H9 (cell line): ENCODE data around the gene COQ8B. TPM values are rescaled to one million over a fixed set of nuclear protein-coding genes. Genes with fewer than 3 reads are reported as not detected.

Source experiments
- DNase-seq: peaks from one replicate; pipeline ENCODE4 v3.0.0-alpha.2; 2017
- H2AFZ ChIP-seq: one replicate; pipeline ENCODE4 v1.6.1; 2013; ENCODE audit warnings: mild to moderate bottlenecking, low read length, control low read depth, moderate library complexity
- H2AK5ac ChIP-seq: 2 replicates; pipeline ENCODE4 v1.6.1; 2013; ENCODE audit warnings: low read length, control low read depth, mixed read lengths; ENCODE audit not compliant: insufficient read length
- H2BK120ac ChIP-seq: one replicate; pipeline ENCODE4 v1.6.1; 2013; ENCODE audit warnings: low read depth, mild to moderate bottlenecking, low read length, control low read depth, inconsistent platforms; ENCODE audit not compliant: poor library complexity, severe bottlenecking
- H2BK12ac ChIP-seq: 2 replicates; pipeline ENCODE4 v1.6.1; 2013; ENCODE audit warnings: low read length, control low read depth, mixed read lengths, low read depth; ENCODE audit not compliant: insufficient read length
- H2BK15ac ChIP-seq: 2 replicates; pipeline ENCODE4 v1.6.1; 2013; ENCODE audit warnings: low read depth, low read length, control low read depth
- H2BK20ac ChIP-seq: one replicate; pipeline ENCODE4 v1.6.1; 2013; ENCODE audit warnings: low read depth, mild to moderate bottlenecking, low read length, control low read depth, inconsistent platforms; ENCODE audit not compliant: poor library complexity, severe bottlenecking
- H2BK5ac ChIP-seq: 2 replicates; pipeline ENCODE4 v1.6.1; 2013; ENCODE audit warnings: low read length, control low read depth, mixed read lengths; ENCODE audit not compliant: insufficient read length
- H3K14ac ChIP-seq: 2 replicates; pipeline ENCODE4 v1.6.1; 2013; ENCODE audit warnings: low read length, control low read depth; ENCODE audit not compliant: insufficient read depth
- H3K18ac ChIP-seq: 2 replicates; pipeline ENCODE4 v1.6.1; 2013; ENCODE audit warnings: low read depth, mild to moderate bottlenecking, mixed read lengths, low read length, control low read depth; ENCODE audit not compliant: insufficient read length
- H3K23ac ChIP-seq: 2 replicates; pipeline ENCODE4 v1.6.1; 2013; ENCODE audit warnings: low read length, control low read depth, mixed read lengths, low read depth; ENCODE audit not compliant: insufficient read length
- H3K23me2 ChIP-seq: 2 replicates; pipeline ENCODE4 v1.6.1; 2013; ENCODE audit warnings: low read depth, mild to moderate bottlenecking, mixed read lengths, low read length, control low read depth; ENCODE audit not compliant: insufficient read length, poor library complexity, severe bottlenecking
- H3K27ac ChIP-seq: 2 replicates; pipeline ENCODE4 v1.5.1; 2013; ENCODE audit warnings: low read length, control low read depth, mixed read lengths, low read depth; ENCODE audit not compliant: insufficient read length
- H3K27me3 ChIP-seq: 2 replicates; pipeline ENCODE4 v1.6.1; 2013; ENCODE audit warnings: low read length, control low read depth, inconsistent platforms; ENCODE audit not compliant: insufficient read depth
- H3K4ac ChIP-seq: 2 replicates; pipeline ENCODE4 v1.6.1; 2013; ENCODE audit warnings: low read depth, mild to moderate bottlenecking, control low read depth, inconsistent platforms, low read length, moderate library complexity
- H3K4me1 ChIP-seq: 2 replicates; pipeline ENCODE4 v1.6.1; 2013; ENCODE audit warnings: low read length, control low read depth, inconsistent platforms; ENCODE audit not compliant: insufficient read depth
- H3K4me2 ChIP-seq: 2 replicates; pipeline ENCODE4 v1.6.1; 2013; ENCODE audit warnings: low read length, control low read depth, mixed read lengths; ENCODE audit not compliant: insufficient read length, insufficient read depth
- H3K56ac ChIP-seq: 2 replicates; pipeline ENCODE4 v1.6.1; 2013; ENCODE audit warnings: low read depth, mild to moderate bottlenecking, mixed read lengths, low read length, control low read depth; ENCODE audit not compliant: insufficient read length
- H3K79me1 ChIP-seq: 2 replicates; pipeline ENCODE4 v1.6.1; 2013; ENCODE audit warnings: low read depth, mild to moderate bottlenecking, moderate library complexity, low read length, control low read depth, inconsistent platforms; ENCODE audit not compliant: insufficient read depth, poor library complexity, severe bottlenecking
- H3K79me2 ChIP-seq: 2 replicates; pipeline ENCODE4 v1.6.1; 2013; ENCODE audit warnings: low read length, control low read depth, inconsistent platforms; ENCODE audit not compliant: insufficient read depth
- H3K9ac ChIP-seq: 2 replicates; pipeline ENCODE4 v1.6.1; 2013; ENCODE audit warnings: low read length, control low read depth, mixed read lengths; ENCODE audit not compliant: insufficient read length; ENCODE audit errors: extremely low read depth
- H3K9me3 ChIP-seq: one replicate; pipeline ENCODE4 v1.6.1; 2013; ENCODE audit warnings: low read depth, low read length, inconsistent platforms; ENCODE audit not compliant: control insufficient read depth
- H3T11ph ChIP-seq: one replicate; pipeline ENCODE4 v1.6.1; 2013; ENCODE audit warnings: mild to moderate bottlenecking, low read length, control low read depth, inconsistent platforms
- H4K20me1 ChIP-seq: one replicate; pipeline ENCODE4 v1.6.1; 2013; ENCODE audit not compliant: control insufficient read depth, insufficient read length, insufficient read depth
- H4K5ac ChIP-seq: 2 replicates; pipeline ENCODE4 v1.6.1; 2013; ENCODE audit warnings: low read depth, mild to moderate bottlenecking, mixed read lengths, low read length, control low read depth; ENCODE audit not compliant: insufficient read length
- H4K8ac ChIP-seq: replicated peaks from 2 replicates; pipeline ENCODE4 v1.6.1; 2013; ENCODE audit warnings: low read length, control low read depth, mixed read lengths, low read depth; ENCODE audit not compliant: insufficient read length
- H4K91ac ChIP-seq: 2 replicates; pipeline ENCODE4 v1.6.1; 2013; ENCODE audit warnings: low read depth, mild to moderate bottlenecking, moderate library complexity, mixed read lengths, low read length, control low read depth; ENCODE audit not compliant: insufficient read length
- H3K27ac Mint-ChIP-seq, 3 experiments: 2 replicates in 2 of 3; 3 replicates in 1 of 3; pipeline ENCODE4 v1.8.0; 2020 to 2021; ENCODE audit warnings: mixed read lengths in 3 of 3, mild to moderate bottlenecking in 1 of 3, moderate library complexity in 1 of 3
- H3K27me3 Mint-ChIP-seq: 2 replicates; pipeline ENCODE4 v1.8.0; 2021; ENCODE audit warnings: low read depth, mild to moderate bottlenecking, moderate library complexity, mixed read lengths
- H3K36me3 Mint-ChIP-seq, 3 experiments: 2 replicates in 2 of 3; 3 replicates in 1 of 3; pipeline ENCODE4 v1.8.0; 2020 to 2021; ENCODE audit warnings: low read depth in 3 of 3, mixed read lengths in 3 of 3; ENCODE audit not compliant: insufficient read depth in 1 of 3
- H3K4me1 Mint-ChIP-seq, 2 experiments: 2 replicates each; pipeline ENCODE4 v1.8.0; 2020; ENCODE audit warnings: mixed read lengths in 2 of 2
- H3K4me3 Mint-ChIP-seq, 2 experiments: 2 replicates in 1 of 2; 3 replicates in 1 of 2; pipeline ENCODE4 v1.8.0; 2020 to 2021; ENCODE audit warnings: mild to moderate bottlenecking in 2 of 2, mixed read lengths in 2 of 2, moderate library complexity in 1 of 2
- H3K9me3 Mint-ChIP-seq, 2 experiments: 2 replicates in 1 of 2; 3 replicates in 1 of 2; pipeline ENCODE4 v1.8.0; 2020; ENCODE audit warnings: mild to moderate bottlenecking in 2 of 2, mixed read lengths in 2 of 2, moderate library complexity in 1 of 2
- WGBS: extraction: QIAGEN DNeasy Blood & Tissue Kit; methylation state at CpG from one replicate; pipeline ENCODE4 v1.1.7; 2013; ENCODE audit warnings: missing lambda C conversion rate, low lambda C conversion rate, mixed read lengths; ENCODE audit not compliant: insufficient read length; ENCODE audit errors: extremely low coverage; 5-methylcytosine and 5-hydroxymethylcytosine counted together
- total RNA-seq: library from RNA; stranded (reverse); gene quantifications from 2 replicates; pipeline ENCODE4 v1.2.1, GENCODE V29; 2021
- TF ChIP-seq, protein P1 (sequence below): fragments of 200-600 bp; sonication (generic); conservative IDR thresholded peaks from 3 replicates; pipeline ENCODE4 v1.8.0; 2021; ENCODE audit warnings: antibody characterized with exemption, mild to moderate bottlenecking

The COQ8B gene
- total RNA-seq, 1 experiment from 2014 or later: 40.5 TPM

DNA sequence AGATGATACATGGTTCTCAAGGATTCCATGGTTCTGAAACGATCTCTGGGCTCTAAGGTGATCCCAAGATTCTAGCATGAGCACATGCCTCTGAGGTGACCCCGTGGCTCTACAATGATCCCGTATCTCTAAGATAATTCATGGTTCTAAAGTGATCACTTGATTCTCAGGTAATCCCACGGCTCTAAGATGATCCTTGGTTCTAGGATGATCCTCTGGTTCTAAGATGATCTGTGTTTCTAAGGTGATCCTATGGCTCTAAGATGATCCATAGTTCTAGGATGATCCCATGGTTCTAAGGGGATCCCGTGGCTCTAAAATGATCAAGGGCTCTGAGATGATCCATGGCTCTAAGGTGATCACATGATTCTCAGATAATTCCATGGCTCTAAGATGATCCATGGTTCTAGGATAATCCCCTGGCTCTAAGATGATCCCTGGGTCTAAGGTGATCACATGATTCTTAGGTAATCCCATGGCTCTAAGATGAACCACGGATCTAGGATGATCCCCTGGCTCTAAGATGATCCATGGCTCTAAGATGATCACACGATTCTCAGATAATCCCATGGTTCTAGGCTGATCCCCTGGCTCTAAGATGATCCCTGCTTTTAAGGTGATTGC is 47.6 kb downstream of the COQ8B start:
- Histone ChIP-seq H3K9me3 (no peaks in the 10 kb centered on the region), H2AFZ (no peak overlapping the region), H3K4me1 (no peaks in the 10 kb centered on the region), H2BK20ac (no peak overlapping the region), H3K79me1 (no peaks in the 10 kb centered on the region), H2BK15ac (no peak overlapping the region), H2BK5ac (no peak overlapping the region), H3K4ac (no peak overlapping the region), H3K9ac (no peak overlapping the region), H3K18ac (no peak overlapping the region), H3K27ac (no peak overlapping the region), H3K23me2 (no peaks in the 10 kb centered on the region), H2AK5ac (no peak overlapping the region), H3T11ph (no peak overlapping the region), H4K8ac (no peak overlapping the region), H3K79me2 (no peaks in the 10 kb centered on the region), H3K4me2 (no peak overlapping the region), H2BK12ac (no peak overlapping the region), H2BK120ac (no peak overlapping the region), H3K27me3 (no peaks in the 10 kb centered on the region), H3K56ac (no peak overlapping the region), H4K91ac (no peak overlapping the region), H4K5ac (no peak overlapping the region), H3K14ac (no peak overlapping the region), H4K20me1 (no peaks in the 10 kb centered on the region), H3K23ac (no peak overlapping the region)
- TF ChIP-seq, protein P1, sequence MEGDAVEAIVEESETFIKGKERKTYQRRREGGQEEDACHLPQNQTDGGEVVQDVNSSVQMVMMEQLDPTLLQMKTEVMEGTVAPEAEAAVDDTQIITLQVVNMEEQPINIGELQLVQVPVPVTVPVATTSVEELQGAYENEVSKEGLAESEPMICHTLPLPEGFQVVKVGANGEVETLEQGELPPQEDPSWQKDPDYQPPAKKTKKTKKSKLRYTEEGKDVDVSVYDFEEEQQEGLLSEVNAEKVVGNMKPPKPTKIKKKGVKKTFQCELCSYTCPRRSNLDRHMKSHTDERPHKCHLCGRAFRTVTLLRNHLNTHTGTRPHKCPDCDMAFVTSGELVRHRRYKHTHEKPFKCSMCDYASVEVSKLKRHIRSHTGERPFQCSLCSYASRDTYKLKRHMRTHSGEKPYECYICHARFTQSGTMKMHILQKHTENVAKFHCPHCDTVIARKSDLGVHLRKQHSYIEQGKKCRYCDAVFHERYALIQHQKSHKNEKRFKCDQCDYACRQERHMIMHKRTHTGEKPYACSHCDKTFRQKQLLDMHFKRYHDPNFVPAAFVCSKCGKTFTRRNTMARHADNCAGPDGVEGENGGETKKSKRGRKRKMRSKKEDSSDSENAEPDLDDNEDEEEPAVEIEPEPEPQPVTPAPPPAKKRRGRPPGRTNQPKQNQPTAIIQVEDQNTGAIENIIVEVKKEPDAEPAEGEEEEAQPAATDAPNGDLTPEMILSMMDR: no peak
- no CpG with 5 or more reads among the region's 7 CpGs for WGBS
- Mint-ChIP-seq H3K27me3 (peaks cover 6% of the 10 kb centered on the region), H3K4me1 (no peaks in the 10 kb centered on the region), H3K4me3 (no peak overlapping the region), H3K27ac (no peak overlapping the region), H3K9me3 (no peaks in the 10 kb centered on the region), H3K36me3 (peaks cover 19 to 36% (median 33%) of the 10 kb centered on the region in 3 experiments; a peak in 6 of 7 replicates)
- DNase-seq: no peak
